Activated CD4-positive, alpha-beta T cell treated with anti-CD3 and anti-CD28 coated beads, Interleukin-2, amount 10 ng/mL, durations not matched to agents 7 days and 5 days (primary cell): Measurements from ENCODE around the gene C1orf50. TPM values are rescaled to one million over a fixed set of nuclear protein-coding genes. Genes with fewer than 3 reads are reported as not detected.

Experiments
- CTCF ChIA-PET: fragments of 350-600 bp; sonication (Branson Sonifier 250); formaldehyde crosslinking; loops from one replicate; lab custom pipeline; 2021; ENCODE audit warnings: antibody characterized with exemption; lab: Charles Lee
- POLR2A ChIA-PET: fragments of 350-600 bp; sonication (Branson Sonifier 250); formaldehyde crosslinking; loops from one replicate; lab custom pipeline; 2021; ENCODE audit warnings: antibody characterized with exemption; lab: Charles Lee
- DNase-seq: peaks from one replicate; pipeline ENCODE4 v3.0.0-alpha.2; 2020
- H3K27ac Mint-ChIP-seq: one replicate; pipeline ENCODE4 v1.8.0; 2021; ENCODE audit warnings: mild to moderate bottlenecking, moderate library complexity, mixed read lengths
- H3K27me3 Mint-ChIP-seq: one replicate; pipeline ENCODE4 v1.8.0; 2021; ENCODE audit warnings: mixed read lengths
- H3K36me3 Mint-ChIP-seq: one replicate; pipeline ENCODE4 v1.8.0; 2021; ENCODE audit warnings: low read depth, mixed read lengths
- H3K4me1 Mint-ChIP-seq: one replicate; pipeline ENCODE4 v1.8.0; 2021; ENCODE audit warnings: mixed read lengths
- H3K4me3 Mint-ChIP-seq: one replicate; pipeline ENCODE4 v1.8.0; 2021; ENCODE audit warnings: mild to moderate bottlenecking, moderate library complexity, mixed read lengths
- H3K9me3 Mint-ChIP-seq: one replicate; pipeline ENCODE4 v1.8.0; 2021; ENCODE audit warnings: mixed read lengths
- total RNA-seq, 2 experiments: library from RNA; stranded (reverse); gene quantifications; one replicate each; pipeline ENCODE4 v1.2.3, GENCODE V29; 2021

C1orf50 gene
- total RNA-seq, 2 experiments from 2014 or later: 7.0 to 9.4 TPM

DNA sequence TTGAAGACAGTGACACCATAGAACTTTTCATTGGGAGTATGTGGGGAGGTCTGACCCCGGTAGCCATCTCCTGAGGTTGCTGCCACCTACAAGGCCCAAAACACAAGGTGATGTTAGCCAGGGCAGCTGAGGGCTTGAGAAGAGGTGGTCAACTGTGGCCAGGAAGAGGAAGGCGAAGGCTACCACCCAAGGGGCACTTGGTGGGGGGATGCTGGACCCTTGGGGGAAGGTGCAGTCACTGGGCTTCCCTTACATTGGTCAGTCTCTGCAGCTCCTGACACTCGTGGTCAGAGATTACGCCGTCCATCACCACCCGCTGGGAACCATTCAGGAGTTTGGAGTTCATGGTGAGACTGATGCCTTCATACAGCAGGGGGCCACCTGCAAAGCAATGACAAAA lies 14.8 kb upstream of the C1orf50 start:
- Mint-ChIP-seq H3K27me3 (no peaks in the 10 kb centered on the region), H3K4me1 (peaks cover 2% of the 10 kb centered on the region), H3K36me3 (peaks cover 50% of the 10 kb centered on the region), H3K4me3 (no peak overlapping the region), H3K9me3 (no peaks in the 10 kb centered on the region), H3K27ac (no peak overlapping the region)
- CTCF ChIA-PET: interaction anchor here (1.0 kb wide), 1 partner anchor 14 kb away, joined by 4 read pairs; no protein-coding TSS in a partner anchor
- no peak for DNase-seq
- POLR2A ChIA-PET: no interaction called here

DNA sequence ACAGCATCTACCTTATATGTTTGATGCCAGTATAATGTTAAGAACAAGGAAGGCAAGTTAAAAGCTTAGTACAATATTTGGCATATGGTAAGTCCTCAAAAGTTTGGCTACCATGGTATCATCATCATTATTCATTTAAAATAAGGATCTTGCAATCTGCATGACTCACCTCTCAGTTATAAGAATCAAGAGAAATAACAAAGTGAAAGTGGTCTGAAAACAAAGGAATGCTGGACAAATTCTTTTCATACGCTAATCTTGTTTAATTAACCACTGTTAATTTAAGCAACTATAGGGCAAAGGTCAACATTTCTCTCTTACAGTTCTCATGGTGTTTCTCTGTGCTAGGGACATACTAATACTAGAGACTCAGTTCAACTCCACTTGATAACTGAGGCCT lies 14.0 kb upstream of the C1orf50 start:
- H3K4me3 Mint-ChIP-seq: no peak overlapping the region
- ChIA-PET POLR2A (no interaction called here), CTCF (interaction anchor here (0.6 to 2.9 kb wide), 2 partner anchors 14 to 136 kb away, joined by 3 to 11 read pairs; partner anchors contain the start of genes C1orf50 and P3H1)
- peaks cover 48% of the 10 kb centered on the region for H3K36me3 Mint-ChIP-seq
- H3K27me3 Mint-ChIP-seq: no peaks in the 10 kb centered on the region
- peaks cover 2% of the 10 kb centered on the region for H3K4me1 Mint-ChIP-seq
- H3K27ac Mint-ChIP-seq: no peak overlapping the region
- no peak for DNase-seq
- no peaks in the 10 kb centered on the region for H3K9me3 Mint-ChIP-seq

DNA sequence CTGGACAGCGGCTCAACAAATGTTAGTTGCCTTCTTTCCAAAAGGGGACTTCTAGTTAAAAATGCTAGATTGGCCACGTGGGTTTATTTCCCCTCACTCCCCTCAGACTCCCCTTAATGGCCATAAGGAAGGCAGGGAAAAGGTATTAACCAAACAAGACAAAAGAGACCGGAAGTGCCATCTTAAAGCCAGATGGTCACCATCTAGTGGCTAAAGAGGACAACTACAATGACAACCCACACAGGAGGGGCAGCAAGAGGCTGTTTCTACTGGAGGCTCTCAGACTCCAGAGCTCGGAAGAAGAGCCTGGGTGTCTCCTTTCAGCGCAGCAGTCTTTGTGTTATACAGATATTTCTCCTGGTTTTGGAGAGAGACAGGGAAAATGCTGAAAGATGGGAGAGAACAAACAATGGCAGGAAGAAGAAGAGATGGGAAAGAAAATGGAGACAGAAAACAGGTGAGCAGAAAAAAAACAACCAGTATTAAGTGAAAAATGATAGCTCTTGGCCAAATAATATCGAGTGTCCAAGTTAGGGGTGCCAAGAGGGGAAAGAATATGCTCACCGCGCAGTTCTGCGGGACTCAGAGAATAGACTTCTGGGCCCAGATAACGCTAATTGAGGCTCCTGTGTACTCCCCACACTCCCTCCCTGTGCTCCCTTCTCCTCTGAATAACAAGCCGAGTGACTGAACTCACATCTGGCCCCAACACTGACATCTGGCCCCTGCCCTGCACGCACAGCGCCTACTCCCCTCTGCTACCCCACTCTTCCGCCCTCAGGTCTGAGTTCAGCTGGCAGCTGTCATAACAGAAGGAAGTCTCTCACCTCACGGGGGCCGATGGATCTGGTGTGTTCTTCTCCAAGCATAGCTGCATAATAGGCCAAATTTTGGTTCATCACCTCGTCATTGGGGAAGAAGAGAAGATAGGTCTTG lies 9.8 kb upstream of the C1orf50 start:
- no peaks in the 10 kb centered on the region for H3K9me3 Mint-ChIP-seq
- H3K4me3 Mint-ChIP-seq: no peak overlapping the region
- ChIA-PET CTCF (interaction anchor here (1.3 to 2.2 kb wide), 2 partner anchors 9 to 114 kb away, joined by 3 to 10 read pairs; partner anchors contain the start of genes C1orf50 and P3H1), POLR2A (no interaction called here)
- H3K27me3 Mint-ChIP-seq: no peaks in the 10 kb centered on the region
- peaks cover 39% of the 10 kb centered on the region for H3K36me3 Mint-ChIP-seq
- no peak overlapping the region for H3K27ac Mint-ChIP-seq
- H3K4me1 Mint-ChIP-seq: peaks cover 2% of the 10 kb centered on the region
- DNase-seq: peak; percentile 14

DNA sequence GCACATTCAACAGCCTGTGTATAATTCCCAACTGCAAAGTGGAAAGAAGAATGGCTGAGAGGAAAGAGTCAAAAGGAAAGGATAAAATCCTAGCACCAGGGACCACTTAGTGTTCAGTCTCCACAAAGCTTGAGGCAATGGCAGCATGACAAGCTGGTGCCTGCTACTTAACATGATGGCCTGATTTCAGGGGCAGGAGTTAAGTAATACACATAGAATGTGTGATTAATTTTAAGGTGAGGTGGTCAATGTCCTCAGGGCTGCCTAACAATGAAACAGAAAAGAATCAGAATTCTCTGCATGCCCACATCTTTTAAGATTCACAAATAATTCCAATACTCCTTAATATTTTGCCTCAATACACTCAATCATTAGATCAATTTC lies 9.2 kb upstream of the C1orf50 start:
- Mint-ChIP-seq H3K36me3 (peaks cover 33% of the 10 kb centered on the region), H3K27ac (no peak overlapping the region), H3K27me3 (no peaks in the 10 kb centered on the region), H3K4me3 (no peak overlapping the region), H3K4me1 (peaks cover 5% of the 10 kb centered on the region), H3K9me3 (no peaks in the 10 kb centered on the region)
- ChIA-PET POLR2A (no interaction called here), CTCF (interaction anchor here (2.2 kb wide), 1 partner anchor 9 kb away, joined by 10 read pairs; the partner anchor contains the start of genes C1orf50 and P3H1)
- DNase-seq: no peak

DNA sequence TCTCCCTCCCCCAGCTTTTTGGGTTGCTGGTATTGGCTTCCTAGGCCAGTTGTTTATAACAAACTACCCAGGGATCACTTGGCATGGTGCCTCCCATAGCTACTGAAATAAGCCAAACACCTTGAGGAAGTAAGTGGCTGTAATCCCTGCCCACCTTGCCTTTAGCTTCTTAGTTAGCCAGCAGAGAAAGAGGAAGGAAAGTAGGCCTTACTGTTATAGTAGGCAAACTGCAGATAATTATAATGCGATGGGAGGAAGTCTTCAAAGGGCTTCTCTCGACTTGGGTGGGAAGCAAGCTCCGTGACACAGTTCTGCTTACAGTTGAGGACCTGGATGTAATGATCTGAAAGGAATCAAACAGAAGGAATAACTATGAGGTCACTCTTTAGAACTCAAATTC lies 8.4 kb upstream of the C1orf50 start:
- no peaks in the 10 kb centered on the region for H3K27me3 Mint-ChIP-seq
- ChIA-PET CTCF (interaction anchor here (0.5 to 2.2 kb wide), 3 partner anchors 8 to 145 kb away, joined by 3 to 10 read pairs (median 3); partner anchors contain the start of genes C1orf50 and P3H1), POLR2A (interaction anchor here (0.6 kb wide), 1 partner anchor 64 kb away, joined by 3 read pairs; no protein-coding TSS in a partner anchor)
- H3K36me3 Mint-ChIP-seq: peaks cover 32% of the 10 kb centered on the region
- no peaks in the 10 kb centered on the region for H3K9me3 Mint-ChIP-seq
- no peak for DNase-seq
- H3K4me1 Mint-ChIP-seq: peaks cover 5% of the 10 kb centered on the region
- H3K4me3 Mint-ChIP-seq: no peak overlapping the region
- no peak overlapping the region for H3K27ac Mint-ChIP-seq

DNA sequence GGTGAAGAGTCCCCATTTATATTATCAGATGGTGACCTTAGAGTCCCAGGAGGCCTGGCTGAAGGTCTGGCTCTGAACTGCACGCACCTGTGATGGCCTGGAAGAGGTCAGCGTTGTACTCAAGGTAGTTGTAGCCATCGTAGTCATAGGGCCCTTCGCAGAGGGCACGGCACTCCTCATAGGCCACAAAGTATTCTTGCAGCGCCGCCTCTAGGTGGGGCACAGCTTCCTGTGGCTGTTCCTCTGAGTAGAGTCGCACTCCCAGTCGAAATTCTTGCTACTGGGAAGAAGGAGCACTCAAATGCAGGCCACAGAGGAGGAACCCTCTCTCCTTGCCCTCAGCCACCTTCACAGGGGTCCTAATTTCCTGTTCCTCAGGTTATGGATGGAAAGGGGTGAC lies 7.9 kb upstream of the C1orf50 start:
- H3K27ac Mint-ChIP-seq: no peak overlapping the region
- H3K4me3 Mint-ChIP-seq: no peak overlapping the region
- POLR2A ChIA-PET: interaction anchor here (0.6 kb wide), 1 partner anchor 64 kb away, joined by 3 read pairs; no protein-coding TSS in a partner anchor
- H3K36me3 Mint-ChIP-seq: peaks cover 29% of the 10 kb centered on the region
- peaks cover 5% of the 10 kb centered on the region for H3K4me1 Mint-ChIP-seq
- H3K27me3 Mint-ChIP-seq: no peaks in the 10 kb centered on the region
- CTCF ChIA-PET: interaction anchor here (0.5 to 1.2 kb wide), 3 partner anchors 12 to 145 kb away, joined by 3 read pairs; no protein-coding TSS in a partner anchor
- H3K9me3 Mint-ChIP-seq: no peaks in the 10 kb centered on the region
- no peak for DNase-seq

DNA sequence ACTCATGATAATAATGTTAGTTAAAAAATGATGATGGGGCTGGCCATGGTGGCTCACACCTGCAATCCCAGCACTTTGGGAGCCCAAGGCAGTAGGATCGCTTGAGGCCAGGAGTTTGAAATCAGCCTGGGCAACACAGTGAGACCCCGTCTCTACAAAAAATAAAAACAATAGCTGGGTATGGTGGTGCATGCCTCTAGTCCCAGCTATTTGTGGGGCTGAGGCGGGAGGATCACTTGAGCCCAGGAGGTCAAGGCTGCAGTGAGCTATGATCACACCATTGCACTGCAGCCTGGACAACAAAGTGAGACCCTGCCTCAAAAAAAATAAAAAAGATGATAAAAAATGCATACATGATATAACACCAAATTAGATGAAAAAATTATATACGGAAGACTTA lies 5.5 kb upstream of the C1orf50 start:
- peaks cover 6% of the 10 kb centered on the region for H3K4me1 Mint-ChIP-seq
- DNase-seq: no peak
- CTCF ChIA-PET: no interaction called here
- peaks cover 15% of the 10 kb centered on the region for H3K36me3 Mint-ChIP-seq
- H3K4me3 Mint-ChIP-seq: no peak overlapping the region
- POLR2A ChIA-PET: no interaction called here
- H3K27me3 Mint-ChIP-seq: no peaks in the 10 kb centered on the region
- no peaks in the 10 kb centered on the region for H3K9me3 Mint-ChIP-seq
- no peak overlapping the region for H3K27ac Mint-ChIP-seq

DNA sequence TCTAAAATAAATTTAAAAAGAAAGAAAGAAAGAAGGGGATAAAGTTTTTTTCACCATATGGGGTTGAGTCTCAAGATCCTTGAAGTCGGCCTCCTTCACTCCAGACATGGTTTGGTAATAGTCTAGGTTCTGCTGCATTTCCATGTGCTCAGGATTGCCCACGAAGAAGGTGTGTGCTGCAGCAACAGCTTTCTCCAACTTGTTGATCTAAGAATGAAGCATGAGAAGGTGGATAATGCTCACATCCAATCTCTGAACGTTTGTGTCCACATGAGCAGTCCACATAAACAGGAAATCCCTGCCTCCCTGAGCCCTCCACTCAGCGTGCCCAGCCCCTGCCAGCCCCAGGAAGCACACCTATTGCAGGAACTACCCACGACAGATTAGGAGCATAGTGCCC lies 4.8 kb upstream of the C1orf50 start:
- CTCF ChIA-PET: interaction anchor here (0.6 to 1.3 kb wide), 3 partner anchors 16 to 1212 kb away, joined by 3 to 4 read pairs (median 3); partner anchors contain the start of gene ATP6V0B
- Mint-ChIP-seq H3K4me3 (no peak overlapping the region), H3K9me3 (no peaks in the 10 kb centered on the region), H3K27ac (peak overlapping the region; percentile 25), H3K36me3 (peaks cover 10% of the 10 kb centered on the region), H3K27me3 (no peaks in the 10 kb centered on the region), H3K4me1 (peaks cover 4% of the 10 kb centered on the region)
- POLR2A ChIA-PET: no interaction called here
- no peak for DNase-seq

DNA sequence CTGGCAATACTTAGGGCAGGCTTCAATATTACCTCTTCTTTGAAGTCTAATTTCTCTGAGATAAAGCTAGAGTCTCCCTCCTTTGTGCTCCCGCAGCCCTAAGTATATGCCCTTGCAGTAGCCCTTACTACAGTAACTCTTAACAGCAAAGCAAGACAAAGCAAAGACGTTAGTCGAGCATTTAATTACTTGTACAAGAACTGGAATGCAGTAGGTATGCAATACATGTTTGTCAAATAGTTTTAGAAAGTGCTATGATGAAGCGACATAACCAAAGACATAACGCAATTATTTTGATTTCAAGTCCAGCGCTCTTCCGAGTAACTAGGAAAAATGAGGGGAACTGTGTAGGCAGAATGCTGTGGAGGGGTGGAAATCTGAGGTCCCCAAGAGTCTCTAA lies 1.8 kb upstream of the C1orf50 start:
- CTCF ChIA-PET: interaction anchor here (0.8 to 1.4 kb wide), 5 partner anchors 13 to 310 kb away, joined by 3 to 4 read pairs (median 3); no protein-coding TSS in a partner anchor
- H3K27me3 Mint-ChIP-seq: no peaks in the 10 kb centered on the region
- H3K4me1 Mint-ChIP-seq: peaks cover 28% of the 10 kb centered on the region
- no peak for DNase-seq
- no peak overlapping the region for H3K4me3 Mint-ChIP-seq
- no peaks in the 10 kb centered on the region for H3K9me3 Mint-ChIP-seq
- POLR2A ChIA-PET: no interaction called here
- H3K27ac Mint-ChIP-seq: no peak overlapping the region
- peaks cover 14% of the 10 kb centered on the region for H3K36me3 Mint-ChIP-seq

DNA sequence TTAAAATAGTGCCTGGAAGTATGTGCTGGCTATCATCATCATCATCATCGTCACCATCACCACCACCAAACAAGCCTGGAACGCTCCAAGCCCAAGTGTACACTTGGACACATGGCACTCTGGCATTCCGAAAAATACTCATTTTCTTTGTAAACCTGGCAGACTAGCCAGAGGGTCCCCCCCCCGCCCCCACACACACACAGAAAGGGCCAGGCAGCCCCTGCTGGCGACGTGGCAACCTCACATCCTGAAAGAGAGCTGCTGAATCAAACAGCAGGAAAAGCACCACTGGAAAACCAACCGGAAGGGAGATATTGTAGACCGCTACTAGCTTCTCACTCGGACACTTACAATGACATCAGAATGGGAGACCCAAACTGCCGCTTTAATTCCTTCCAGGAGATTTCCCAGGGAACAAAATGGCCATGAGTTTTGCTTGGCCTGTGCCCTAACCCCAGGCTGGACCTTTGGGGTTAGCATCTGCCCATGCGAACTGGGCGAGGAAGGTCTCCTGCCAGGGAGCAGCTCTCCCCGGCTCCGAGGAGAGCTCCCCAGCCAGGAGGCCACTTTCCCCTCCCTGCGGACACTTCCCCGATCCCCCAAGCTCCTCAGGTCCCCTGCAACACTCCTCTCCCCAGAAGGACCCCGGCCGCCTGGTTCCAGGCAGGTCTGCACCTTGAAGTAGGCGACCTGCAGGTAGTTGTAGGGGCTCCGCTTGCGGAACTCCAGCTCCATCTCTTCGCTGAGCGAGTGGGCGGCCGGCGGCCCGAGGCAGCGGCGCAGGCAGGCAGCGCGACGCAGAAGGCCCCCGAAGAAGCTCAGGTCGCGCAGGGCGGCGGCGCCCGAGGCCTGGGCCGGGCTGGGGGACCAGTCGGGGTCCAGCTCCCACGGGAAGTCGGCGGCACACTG lies 963 bp upstream of the C1orf50 start:
- Mint-ChIP-seq H3K4me1 (peaks cover 33% of the 10 kb centered on the region), H3K36me3 (peaks cover 19% of the 10 kb centered on the region), H3K4me3 (no peak overlapping the region), H3K27ac (no peak overlapping the region), H3K27me3 (no peaks in the 10 kb centered on the region), H3K9me3 (no peaks in the 10 kb centered on the region)
- ChIA-PET POLR2A (interaction anchor here (0.9 to 1.3 kb wide), 5 partner anchors 11 to 105 kb away, joined by 3 to 5 read pairs (median 3); partner anchors contain the start of genes TMEM269 and ZNF691), CTCF (interaction anchor here (0.8 to 2.7 kb wide), 19 partner anchors 8 to 593 kb away, joined by 3 to 21 read pairs (median 4); partner anchors contain the start of genes ERMAP, PPIH, SVBP and TMEM269)
- DNase-seq: peak; percentile 31

DNA sequence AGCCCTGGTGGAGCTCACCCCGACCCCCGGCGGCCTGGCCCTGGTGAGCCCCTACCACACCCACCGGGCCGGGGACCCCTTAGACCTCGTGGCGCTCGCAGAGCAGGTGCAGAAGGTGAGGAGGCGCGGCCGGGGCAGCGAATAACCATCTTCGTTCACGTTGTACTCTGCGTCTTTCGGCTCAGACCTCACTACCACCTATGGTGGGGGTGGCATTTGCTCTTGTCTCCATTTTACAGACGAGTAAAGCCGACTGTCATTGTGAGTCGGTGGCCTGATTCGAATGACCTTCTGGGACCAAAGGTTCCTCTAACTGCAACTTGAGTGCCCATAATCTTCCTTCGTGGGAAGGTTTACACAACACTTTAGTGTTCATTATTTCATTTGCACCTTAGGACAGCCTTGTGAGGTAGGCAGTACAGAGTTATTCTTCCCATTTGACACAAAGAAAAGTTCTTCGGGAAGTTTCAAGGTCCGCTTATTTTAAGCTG lies 506 bp downstream of the C1orf50 start:
- no peaks in the 10 kb centered on the region for H3K9me3 Mint-ChIP-seq
- CTCF ChIA-PET: interaction anchor here (0.7 to 2.7 kb wide), 12 partner anchors 10 to 624 kb away, joined by 3 to 21 read pairs (median 6); partner anchors contain the start of genes ERMAP, PPIH, SVBP and TMEM269

More for the DNA sequence above, 506 bp downstream of the C1orf50 start:
- Mint-ChIP-seq H3K4me1 (peaks cover 35% of the 10 kb centered on the region), H3K27ac (peak overlapping the region; percentile 97), H3K27me3 (no peaks in the 10 kb centered on the region), H3K36me3 (peaks cover 23% of the 10 kb centered on the region), H3K4me3 (no peak overlapping the region)
- no peak for DNase-seq
- POLR2A ChIA-PET: interaction anchor here (0.6 to 1.3 kb wide), 5 partner anchors 10 to 775 kb away, joined by 3 to 5 read pairs (median 3); partner anchors contain the start of genes TMEM269 and ZNF691
